Stimulated activated CD4-positive, alpha-beta T cell treated with anti-CD3 and anti-CD28 coated beads, TNF-alpha, amount 100 ng/mL, for 24 hours (primary cell): ENCODE measurements around the gene DNAI2.
"Not testable (repeated sequence)": the region's sequence is repeated elsewhere in the genome, so short reads cannot be mapped to it uniquely, and the experiment has no call there.

Experiments used
- DNase-seq, 3 experiments: peaks; one replicate each; pipeline ENCODE4 v3.0.0-alpha.2; 2020; ENCODE audit warnings: low read depth in 3 of 3

DNAI2 gene

DNA sequence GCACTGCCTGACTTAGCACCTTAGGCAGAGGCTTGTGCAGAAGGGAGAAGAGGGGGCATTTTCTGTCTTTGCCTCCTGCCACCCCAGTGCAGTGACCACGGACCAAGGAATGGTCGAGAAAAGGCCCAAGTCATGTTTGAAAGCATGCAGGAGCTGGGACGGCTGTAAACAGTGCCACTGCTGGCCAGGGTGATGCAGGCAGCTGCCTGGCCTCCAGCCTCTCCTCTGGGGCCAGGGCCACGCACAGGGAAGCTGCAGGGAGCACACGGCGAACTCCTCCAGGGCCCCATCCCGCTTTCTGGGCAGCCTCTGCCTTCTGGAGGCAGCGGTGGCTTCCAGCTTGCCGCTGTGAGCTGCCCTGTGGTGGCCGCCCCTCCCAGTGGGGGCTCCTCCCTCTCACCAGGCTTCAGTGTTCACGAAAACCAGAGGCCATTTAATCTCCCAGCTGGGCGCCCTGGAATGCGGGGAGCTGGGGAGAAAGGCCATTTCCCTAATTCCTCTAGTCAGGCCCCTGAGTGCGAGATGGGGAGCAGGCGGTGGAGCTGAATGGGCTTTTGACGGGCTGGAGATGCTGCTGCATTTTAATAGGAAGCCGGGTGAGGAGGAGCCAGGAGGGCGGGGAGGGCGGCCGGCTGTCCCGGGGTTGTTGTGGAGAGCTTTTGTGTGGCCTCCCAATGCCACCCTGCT, 28.7 kb upstream of the DNAI2 start:
- DNase-seq: no peak

GRCh38 chr17:74245871-74246270, 28.2 kb upstream of the DNAI2 start:
- no peak for DNase-seq

GRCh38 chr17:74249590-74250270, 24.3 kb upstream of the DNAI2 start:
- no peak for DNase-seq

- DNase-seq: no peak
Observed at GRCh38 chr17:74250324-74250995, 23.6 kb upstream of the DNAI2 start.

GRCh38 chr17:74251051-74251450, 23.0 kb upstream of the DNAI2 start:
- no peak for DNase-seq

DNA sequence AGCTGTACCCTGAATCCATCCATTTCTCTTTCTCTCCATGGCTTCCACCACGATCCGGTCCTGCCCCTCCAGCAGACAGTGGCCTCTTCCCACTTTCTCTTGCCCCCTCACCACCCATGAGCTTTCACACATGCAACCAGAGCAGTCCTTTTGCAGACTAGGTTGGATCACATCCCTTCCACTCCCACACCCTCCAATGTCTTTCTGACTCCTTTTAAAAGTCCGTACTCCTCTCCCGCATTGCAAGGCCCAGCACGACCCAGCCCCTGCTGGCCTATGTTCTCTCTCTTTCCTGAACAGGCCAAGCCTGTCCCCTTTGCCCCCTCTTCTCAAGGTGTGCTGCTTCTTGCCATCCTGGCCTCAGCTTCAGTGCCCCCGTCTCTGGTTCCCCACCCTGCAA, 22.5 kb upstream of the DNAI2 start:
- no peak for DNase-seq

GRCh38 chr17:74252211-74252610, 21.8 kb upstream of the DNAI2 start:
- no peak for DNase-seq

GRCh38 chr17:74253036-74253435, 21.0 kb upstream of the DNAI2 start:
- no peak for DNase-seq

DNA sequence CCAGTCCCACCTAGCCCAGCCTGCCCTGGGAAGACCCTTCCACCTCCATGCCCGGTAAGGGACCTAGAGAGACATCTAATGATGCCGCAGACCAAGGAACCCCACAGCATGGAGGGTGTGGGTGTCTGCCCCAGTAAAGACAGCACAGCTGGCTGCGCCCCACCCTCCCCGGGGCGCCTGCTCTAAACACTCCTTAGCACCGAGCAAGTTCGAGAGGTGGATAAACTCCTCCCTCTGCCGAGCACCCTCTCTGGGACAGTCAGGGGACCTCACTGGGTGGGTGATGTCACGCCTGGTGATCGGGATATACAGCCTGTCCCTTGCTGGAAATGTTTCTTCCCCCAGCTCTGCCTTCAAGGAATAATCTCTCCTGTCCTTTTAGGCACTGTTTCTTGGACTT, 16.7 kb upstream of the DNAI2 start:
- DNase-seq: no peak

DNA sequence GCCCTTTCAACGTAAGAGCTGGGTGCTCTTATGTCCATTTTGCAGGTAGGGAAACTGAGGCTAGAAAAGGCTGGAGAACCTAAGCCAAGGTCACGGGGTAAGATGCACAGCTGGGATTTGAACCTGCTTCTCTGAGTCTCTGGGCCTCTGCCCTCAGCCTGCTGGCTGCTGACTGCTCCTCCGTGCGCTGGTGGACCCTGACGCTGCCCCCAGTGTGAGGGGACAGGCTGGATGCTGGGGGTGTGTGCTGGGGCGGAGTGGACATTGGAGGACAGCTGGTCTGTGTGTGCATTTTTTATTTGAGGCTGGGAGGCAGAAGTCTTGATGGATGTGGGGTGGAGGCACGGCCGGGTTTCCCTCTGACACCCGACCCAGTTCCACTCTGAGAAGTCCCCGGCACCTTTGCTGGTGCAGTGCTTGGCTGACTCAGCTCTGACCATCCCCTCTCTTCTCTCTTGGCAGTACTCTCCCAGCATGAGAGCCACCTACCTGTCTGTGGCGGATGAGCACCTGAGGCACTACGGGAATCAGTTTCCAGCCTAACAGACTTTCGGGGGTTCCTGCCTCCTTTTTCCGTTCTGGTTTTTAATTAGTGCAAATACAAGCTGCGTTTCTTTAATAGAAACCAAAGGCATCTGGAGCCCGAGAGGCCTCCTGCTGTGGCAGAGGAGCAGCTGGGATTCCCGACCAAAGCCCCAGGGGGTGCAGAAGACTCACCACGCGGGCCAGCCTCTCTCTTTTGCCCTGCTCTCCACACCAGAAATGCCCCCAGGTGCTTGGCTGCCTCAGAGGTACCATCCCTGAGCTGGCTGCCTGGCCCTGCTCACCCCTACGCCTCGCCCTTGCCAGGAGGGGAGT, 14.1 kb upstream of the DNAI2 start:
- DNase-seq: no peak

GRCh38 chr17:74260525-74260850, 13.5 kb upstream of the DNAI2 start:
- no peak for DNase-seq

DNA sequence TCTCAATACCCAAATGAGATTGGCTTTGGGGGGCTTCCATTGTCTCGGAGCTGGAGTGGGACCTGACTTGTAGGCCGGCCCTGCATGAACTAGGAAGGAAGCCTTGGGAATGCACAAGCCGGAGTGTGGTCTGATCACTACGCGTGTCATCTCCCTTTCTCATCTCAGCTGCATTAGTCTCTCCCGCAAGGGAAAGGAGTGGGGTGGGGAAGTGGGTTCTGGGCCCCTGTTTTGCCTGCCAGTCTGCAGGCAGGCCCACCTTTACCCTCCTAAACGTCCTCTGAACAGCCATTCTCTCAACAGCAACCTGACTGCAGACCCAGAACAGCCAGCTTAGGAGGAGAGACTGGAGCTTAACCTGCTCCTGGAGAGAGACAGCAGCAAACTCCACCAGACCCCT, 11.4 kb upstream of the DNAI2 start:
- no peak for DNase-seq

GRCh38 chr17:74267054-74267453, 7.0 kb upstream of the DNAI2 start:
- not testable (repeated sequence) for DNase-seq

DNA sequence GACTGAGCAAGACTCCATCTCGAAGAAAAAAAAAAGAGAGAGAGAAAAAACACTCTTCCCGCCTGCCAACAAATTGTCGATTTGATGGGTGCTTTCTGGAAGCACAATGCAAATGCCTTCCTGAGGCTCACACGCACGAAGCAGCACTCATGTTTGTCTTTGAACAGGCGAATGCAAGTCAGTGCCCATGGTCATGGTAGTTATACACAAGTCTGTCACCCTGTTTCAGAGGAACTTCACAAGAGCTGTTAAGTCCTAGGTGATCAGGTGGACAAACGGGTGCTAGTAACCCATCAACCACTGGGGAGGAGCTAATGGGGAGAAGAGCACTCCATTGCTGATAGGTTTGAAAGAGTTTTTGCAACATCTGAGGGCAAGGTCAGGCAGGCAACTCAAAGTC, 6.5 kb upstream of the DNAI2 start:
- DNase-seq: no peak

- DNase-seq: no peak
Observed at GRCh38 chr17:74267987-74268499, 6.0 kb upstream of the DNAI2 start.

- no peak for DNase-seq
Observed at GRCh38 chr17:74268558-74268957, 5.5 kb upstream of the DNAI2 start.

DNA sequence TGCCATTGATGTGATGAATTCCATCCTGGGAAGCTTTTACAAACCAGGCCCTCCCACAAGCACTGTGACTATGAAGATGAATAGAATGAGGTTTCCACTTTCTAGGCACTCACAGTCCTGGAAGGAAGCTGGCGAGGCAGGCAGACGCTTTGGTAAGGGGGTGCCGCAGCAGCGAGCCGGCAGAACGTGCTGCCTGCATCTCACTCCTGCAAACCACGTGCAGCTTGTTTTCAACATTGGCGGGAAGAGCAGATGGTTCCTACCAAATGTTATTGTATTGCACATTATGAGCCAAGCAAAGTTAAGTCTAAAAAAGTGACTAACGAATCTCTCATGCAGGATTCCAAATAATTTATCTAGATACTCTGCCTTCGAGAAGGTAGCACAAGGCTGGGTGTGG, 3.7 kb upstream of the DNAI2 start:
- DNase-seq: no peak

DNA sequence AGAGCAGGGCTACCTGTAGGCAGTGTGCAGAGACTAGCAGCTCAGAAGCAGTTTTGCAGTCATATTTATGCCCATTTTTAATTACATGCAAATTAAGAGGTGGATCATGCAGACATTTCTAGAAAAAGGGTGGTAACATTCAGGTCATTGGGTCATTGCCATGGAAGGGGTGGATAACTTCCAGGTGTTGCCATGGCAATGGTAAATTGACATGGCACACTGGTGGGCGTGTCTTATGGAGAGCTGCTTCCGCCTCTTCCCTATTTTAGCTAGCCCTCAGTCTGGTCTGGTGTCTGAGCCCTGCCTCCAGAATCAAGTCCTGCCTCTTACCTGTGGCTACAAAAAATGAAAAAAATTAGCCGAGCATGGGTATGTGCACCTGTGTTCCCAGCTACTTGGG, 2.8 kb upstream of the DNAI2 start:
- no peak for DNase-seq

GRCh38 chr17:74271901-74272561, 2.0 kb upstream of the DNAI2 start:
- DNase-seq: no peak

- DNase-seq: no peak
Observed at GRCh38 chr17:74272731-74273201, 1.3 kb upstream of the DNAI2 start.

DNA sequence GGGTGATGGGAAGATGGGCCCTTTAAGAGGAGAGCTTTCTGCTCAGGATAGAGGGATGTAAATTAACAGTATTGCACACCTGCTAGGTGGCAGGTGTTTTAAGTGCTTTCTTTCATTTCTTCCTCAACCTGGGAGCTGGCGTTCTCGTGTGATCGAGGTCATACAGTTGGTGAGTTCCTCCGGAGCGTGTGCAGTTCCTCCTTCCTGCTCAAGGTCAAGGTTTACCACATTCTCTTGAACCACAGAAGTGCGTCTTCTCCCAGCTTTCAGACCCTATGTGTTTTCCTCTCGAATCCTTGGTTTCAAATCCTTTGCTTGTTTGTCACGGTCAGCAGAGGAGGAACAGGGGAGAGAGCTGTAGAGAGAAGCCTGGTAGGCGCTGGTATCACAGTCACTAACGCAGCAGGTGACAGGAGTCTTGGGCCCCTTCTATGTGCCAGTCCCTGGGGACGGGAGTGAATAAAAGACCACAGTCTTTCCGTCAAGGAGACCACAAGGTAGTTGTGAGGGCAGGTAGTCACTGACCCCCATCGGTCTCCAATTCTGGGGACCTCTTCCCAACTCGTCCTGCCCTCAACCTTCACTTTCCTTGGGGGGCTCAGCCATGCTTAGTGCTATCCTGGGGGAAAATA, 791 bp downstream of the DNAI2 start:
- DNase-seq: no peak
